GM18505 (cell line): ENCODE results near the gene GALNT18.
"Not testable (repeated sequence)": the region's sequence is repeated elsewhere in the genome, so short reads cannot be mapped to it uniquely, and the experiment has no call there.

Source experiments
- ATAC-seq: cut with Tn5 transposase; IDR thresholded peaks from one replicate; pipeline ENCODE4 v1.9.1; 2021; ENCODE audit not compliant: unreplicated experiment
- POLR2A ChIP-seq: IDR thresholded peaks from 4 replicates; pipeline ENCODE4 v1.6.1; 2011; ENCODE audit warnings: borderline replicate concordance; ENCODE audit not compliant: insufficient read depth, insufficient read length; ENCODE audit errors: extremely low read depth

The GALNT18 gene

DNA sequence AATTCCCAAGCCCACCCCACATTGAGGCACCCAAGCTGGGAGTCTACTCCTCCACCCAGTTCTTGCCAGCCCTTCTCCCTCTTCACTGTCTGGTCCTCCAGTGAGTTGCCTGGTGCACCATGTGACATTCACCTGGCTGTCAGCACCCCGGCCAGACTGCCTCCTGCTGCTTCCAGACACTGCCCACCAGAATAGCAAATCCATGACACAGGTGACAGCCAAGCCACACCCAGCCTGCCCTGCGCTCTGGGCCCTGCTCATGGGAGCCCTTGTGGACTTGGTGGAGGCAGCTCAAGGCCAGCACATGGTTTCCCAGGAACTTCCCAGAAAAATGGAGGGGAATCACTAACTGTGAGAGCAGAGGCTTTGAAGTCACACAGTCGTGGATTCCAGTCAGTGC, 172.5 kb downstream of the GALNT18 start:
- no peak for ATAC-seq
- no peak for TF ChIP-seq POLR2A

DNA sequence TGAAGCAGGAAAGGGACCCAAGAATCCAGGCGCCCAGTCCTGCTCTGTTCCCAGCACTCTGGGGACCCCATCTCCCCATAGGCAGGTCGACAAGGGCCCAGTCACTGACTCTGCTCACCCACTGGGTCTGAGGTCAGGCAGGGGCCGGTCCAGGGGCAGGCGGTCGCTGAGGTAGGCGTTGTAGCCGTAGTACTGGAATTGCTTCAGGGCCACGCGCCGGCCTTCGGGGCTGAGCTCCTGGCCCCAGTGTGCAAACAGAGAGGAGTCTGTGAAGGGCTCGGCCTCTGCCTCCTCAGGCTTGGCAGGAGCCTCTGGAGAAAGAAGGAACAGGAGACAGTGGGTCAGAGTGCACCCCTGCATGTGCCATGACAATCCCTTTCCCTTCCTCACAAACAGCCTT, 173.2 kb downstream of the GALNT18 start:
- TF ChIP-seq POLR2A = no peak
- no peak for ATAC-seq

DNA sequence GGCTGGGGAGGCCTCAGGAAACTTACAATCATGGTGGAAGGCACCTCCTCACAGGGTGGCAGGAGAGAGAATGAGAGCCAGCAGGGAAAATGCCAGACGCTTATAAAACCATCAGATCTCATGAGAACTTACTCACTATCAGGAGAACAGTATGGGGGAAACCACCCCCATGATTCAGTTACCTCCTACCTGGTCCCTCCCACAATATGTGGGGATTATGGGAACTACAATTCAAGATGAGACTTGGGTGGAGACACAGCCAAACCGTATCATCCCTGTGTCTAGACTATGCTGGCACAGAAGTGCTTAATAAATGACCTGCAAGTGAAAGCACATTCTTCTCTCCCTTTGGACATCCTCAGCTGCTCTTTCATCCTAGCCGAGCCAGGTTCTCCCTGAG, 174.2 kb downstream of the GALNT18 start:
- not testable (repeated sequence) for ATAC-seq

- ATAC-seq = no peak
- TF ChIP-seq POLR2A = no peak
These were observed 174.8 kb downstream of the GALNT18 start for GRCh38 chr11:11446967-11447366.

GRCh38 chr11:11446564-11446963, 175.2 kb downstream of the GALNT18 start:
- TF ChIP-seq POLR2A = no peak
- ATAC-seq = no peak

DNA sequence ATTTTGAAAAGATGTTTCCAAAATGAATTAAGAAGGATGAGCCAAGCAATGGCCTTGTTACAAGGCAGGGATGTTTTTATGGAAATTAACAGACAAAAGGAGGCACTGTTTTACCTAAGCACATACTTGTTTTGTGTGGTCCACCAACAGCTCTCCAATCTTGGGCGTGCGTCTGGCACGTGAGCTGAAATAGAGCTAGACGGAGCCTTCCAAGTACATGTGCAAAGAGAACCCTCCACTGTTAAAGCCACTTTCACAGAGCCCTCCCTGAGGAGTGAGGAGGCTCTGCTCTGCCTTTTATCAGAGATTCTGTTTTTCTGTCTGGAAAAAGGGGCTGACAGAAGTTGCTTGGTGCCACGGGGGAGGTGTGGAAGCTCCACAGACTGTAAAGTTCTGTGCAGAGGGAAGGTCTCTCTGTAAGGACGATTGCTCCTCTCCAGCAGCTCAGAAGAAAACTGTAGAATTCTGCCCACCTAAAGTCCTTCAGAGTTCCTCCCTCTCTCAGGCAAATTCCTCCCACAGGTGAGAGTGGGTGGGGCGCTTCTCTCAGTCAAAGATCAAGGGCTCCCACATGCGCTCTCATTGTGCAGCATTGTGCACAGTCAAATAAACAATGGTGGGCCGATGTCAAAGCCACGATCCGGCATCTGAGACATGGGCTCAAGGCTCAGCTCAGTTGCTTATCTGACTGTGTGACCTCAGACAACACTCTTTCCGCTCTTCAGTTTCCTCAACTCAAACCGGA, 176.2 kb downstream of the GALNT18 start:
- ATAC-seq = no peak
- no peak for TF ChIP-seq POLR2A

- TF ChIP-seq POLR2A = no peak
- ATAC-seq = no peak
These were observed 177.0 kb downstream of the GALNT18 start for GRCh38 chr11:11444804-11445131.

- TF ChIP-seq POLR2A = no peak
- ATAC-seq = no peak
These were observed 177.6 kb downstream of the GALNT18 start for GRCh38 chr11:11444027-11444803.

- ATAC-seq = no peak
- TF ChIP-seq POLR2A = no peak
These were observed 179.0 kb downstream of the GALNT18 start for GRCh38 chr11:11442791-11443190.

DNA sequence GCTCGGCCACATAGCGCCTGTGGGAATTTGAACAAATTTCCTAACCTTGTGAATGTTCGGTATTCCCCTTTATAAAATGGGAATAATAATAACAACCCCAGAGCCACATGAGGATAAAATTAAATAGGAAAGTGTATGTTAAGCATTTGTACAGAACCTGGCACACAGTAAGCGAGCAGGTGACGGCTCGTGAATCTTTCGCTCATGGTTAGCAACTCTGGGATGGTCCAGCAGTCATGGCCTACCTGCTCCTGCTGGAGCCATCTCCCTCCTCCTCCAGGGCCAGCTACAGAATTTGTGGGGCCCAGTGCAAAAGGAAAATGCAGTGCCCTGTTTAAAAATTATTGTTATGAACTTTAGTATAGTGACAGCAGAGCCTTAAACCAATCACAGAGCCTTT, 180.3 kb downstream of the GALNT18 start:
- no peak for TF ChIP-seq POLR2A
- ATAC-seq = no peak

GRCh38 chr11:11441091-11441490, 180.7 kb downstream of the GALNT18 start:
- no peak for ATAC-seq
- no peak for TF ChIP-seq POLR2A

- no peak for TF ChIP-seq POLR2A
- ATAC-seq = no peak
These were observed 181.7 kb downstream of the GALNT18 start for GRCh38 chr11:11440144-11440543.

DNA sequence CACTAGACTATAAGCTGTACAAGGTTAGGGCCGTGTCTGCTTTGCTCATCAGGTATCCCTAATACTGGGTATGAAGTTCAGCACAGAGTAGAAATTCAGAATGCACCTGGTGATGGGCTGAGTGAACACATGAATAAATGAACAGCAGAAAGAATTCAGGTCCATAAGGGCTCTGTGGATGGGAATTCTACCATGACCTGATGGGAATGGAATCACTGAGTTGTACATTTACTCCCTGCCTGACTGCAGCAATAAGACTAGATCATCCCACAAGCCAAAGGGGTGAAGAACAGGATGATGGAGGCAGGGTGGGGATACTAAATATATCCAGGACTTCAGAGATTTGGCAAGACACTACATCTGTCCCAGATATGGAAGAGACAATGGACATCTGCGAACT, 182.2 kb downstream of the GALNT18 start:
- no peak for TF ChIP-seq POLR2A

DNA sequence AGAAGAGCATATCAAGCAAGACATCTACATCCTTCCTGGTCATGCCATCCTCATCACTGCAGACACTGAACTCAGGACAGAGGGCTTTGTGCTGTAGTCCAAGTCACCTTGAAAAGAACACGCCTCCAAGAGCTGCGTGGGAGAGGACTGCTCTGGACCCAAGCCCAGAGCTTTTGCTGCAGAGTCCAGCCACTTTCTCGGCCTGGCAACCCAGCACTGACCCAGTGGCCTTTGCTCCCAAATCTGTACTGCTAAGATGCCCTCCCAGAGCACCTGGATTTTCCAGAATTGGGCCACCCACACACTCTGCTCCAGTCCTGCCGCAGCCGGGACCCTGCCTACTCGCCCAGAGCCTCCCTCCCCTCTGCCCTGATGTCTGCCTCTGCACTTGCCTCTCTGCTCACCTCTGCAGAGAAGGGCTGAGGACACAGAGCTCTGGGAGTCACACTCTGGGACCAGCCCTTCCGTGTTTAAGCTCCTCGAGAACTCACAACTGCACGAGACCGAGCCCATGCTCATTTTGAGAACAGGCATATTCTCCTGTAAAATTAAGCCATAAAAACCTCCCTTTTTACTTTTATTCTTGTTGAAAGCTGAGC, 185.0 kb downstream of the GALNT18 start:
- no peak for ATAC-seq
- TF ChIP-seq POLR2A = no peak

More for the DNA sequence above, 182.2 kb downstream of the GALNT18 start:
- ATAC-seq = no peak

DNA sequence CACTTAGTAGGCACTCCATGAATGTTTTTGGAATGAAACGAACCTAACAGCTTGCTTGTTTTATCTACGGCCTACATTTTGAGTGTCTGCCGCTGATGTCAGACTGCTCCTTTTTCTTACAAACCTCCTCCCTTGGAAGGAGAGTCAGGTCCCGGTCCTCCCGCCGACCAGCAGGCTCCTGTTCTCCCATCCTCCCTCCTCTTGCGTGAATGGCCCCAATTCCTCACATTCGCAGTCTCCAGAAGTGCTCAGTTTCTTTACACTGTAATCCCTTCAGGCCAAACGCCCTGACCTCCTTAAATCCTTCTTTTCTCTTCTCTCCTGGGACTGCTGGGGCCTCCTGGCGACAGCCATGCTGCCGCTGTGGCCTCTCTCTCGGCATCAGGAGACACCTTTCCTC, 186.2 kb downstream of the GALNT18 start:
- TF ChIP-seq POLR2A = no peak
- ATAC-seq = no peak

DNA sequence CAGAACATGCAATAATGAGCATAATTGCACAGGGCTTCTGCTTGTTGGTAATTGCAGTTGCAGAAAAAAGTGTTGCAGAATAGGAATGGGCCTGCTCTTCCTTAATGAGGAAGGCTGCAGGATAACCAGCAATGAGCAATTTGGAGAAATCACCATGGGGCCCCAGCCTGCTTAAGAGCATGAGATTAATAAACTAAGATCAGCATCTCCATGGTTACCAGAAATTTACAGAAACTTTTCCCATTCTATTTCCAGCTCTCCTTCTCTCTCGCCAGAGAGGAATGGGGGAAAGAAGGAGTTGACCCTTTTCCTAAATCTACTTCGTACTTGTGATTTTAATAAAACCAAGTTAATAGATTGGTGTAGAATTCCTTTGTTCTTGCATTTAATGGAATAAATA, 187.8 kb downstream of the GALNT18 start:
- no peak for TF ChIP-seq POLR2A
- no peak for ATAC-seq
